Activated B cell treated with CpG ODN at 0.5 μM for 24 hours (primary cell): Measurements from ENCODE around the gene SACS. TPM values are rescaled to one million over a fixed set of nuclear protein-coding genes. Genes with fewer than 3 reads are reported as not detected.

Experiments used
- ATAC-seq: fragments of 200-7000 bp; cut with Tn5 transposase; one replicate; pipeline ENCODE4 v1.10.0; 2021; ENCODE audit warnings: low read depth, mild to moderate bottlenecking, moderate library complexity
- CTCF ChIA-PET: fragments of 350-600 bp; sonication (Branson Sonifier 250); formaldehyde crosslinking; loops from one replicate; lab custom pipeline; 2021; ENCODE audit warnings: antibody characterized with exemption; lab: Charles Lee
- POLR2A ChIA-PET: fragments of 350-600 bp; sonication (Branson Sonifier 250); formaldehyde crosslinking; loops from one replicate; lab custom pipeline; 2021; ENCODE audit warnings: antibody characterized with exemption; lab: Charles Lee
- DNase-seq: peaks from one replicate; pipeline ENCODE4 v3.0.0; 2022
- H3K27ac Mint-ChIP-seq: one replicate; pipeline ENCODE4 v1.8.0; 2020; ENCODE audit warnings: mixed read lengths
- H3K27me3 Mint-ChIP-seq: one replicate; pipeline ENCODE4 v1.8.0; 2021; ENCODE audit warnings: mixed read lengths
- H3K36me3 Mint-ChIP-seq: one replicate; pipeline ENCODE4 v1.8.0; 2021; ENCODE audit warnings: low read depth, mixed read lengths
- H3K4me1 Mint-ChIP-seq: one replicate; pipeline ENCODE4 v1.8.0; 2021; ENCODE audit warnings: mixed read lengths
- H3K4me3 Mint-ChIP-seq: one replicate; pipeline ENCODE4 v1.8.0; 2020; ENCODE audit warnings: mild to moderate bottlenecking, mixed read lengths
- H3K9me3 Mint-ChIP-seq: one replicate; pipeline ENCODE4 v1.8.0; 2020; ENCODE audit warnings: mixed read lengths
- CTCF ChIP-seq: fragments of 200-600 bp; IDR thresholded peaks from one replicate; pipeline ENCODE4 v1.8.0; 2022; ENCODE audit warnings: antibody characterized with exemption, mild to moderate bottlenecking
- intact Hi-C: fragments of 100-400 bp; cut with micrococcal nuclease; formaldehyde crosslinking; loops from one replicate; pipeline ENCODE4 v1.15.1; 2024
- total RNA-seq: library from RNA; stranded (reverse); gene quantifications from 2 replicates; pipeline ENCODE4 v1.2.3, GENCODE V29; 2022

The SACS gene
- total RNA-seq, 1 donor from 2014 or later: 29.3 TPM

- Mint-ChIP-seq H3K9me3 (no peaks in the 10 kb centered on the region), H3K36me3 (no peaks in the 10 kb centered on the region), H3K27ac (no peak overlapping the region), H3K27me3 (no peaks in the 10 kb centered on the region), H3K4me3 (no peak overlapping the region), H3K4me1 (peaks cover 4% of the 10 kb centered on the region)
- DNase-seq: no peak
- ChIA-PET POLR2A (no interaction called here), CTCF (no interaction called here)
- intact Hi-C loops: no loop called here
- ATAC-seq: no peak
- TF ChIP-seq CTCF: no peak
These were observed 108.3 kb downstream of the SACS start for GRCh38 chr13:23325191-23325590.

- no peak for TF ChIP-seq CTCF
- intact Hi-C loops: no loop called here
- H3K4me1 Mint-ChIP-seq: peaks cover 4% of the 10 kb centered on the region
- DNase-seq (no peak), ATAC-seq (no peak)
- POLR2A ChIA-PET: no interaction called here
- H3K27ac Mint-ChIP-seq: no peak overlapping the region
- no peaks in the 10 kb centered on the region for H3K27me3 Mint-ChIP-seq
- no peak overlapping the region for H3K4me3 Mint-ChIP-seq
- H3K9me3 Mint-ChIP-seq: no peaks in the 10 kb centered on the region
- no peaks in the 10 kb centered on the region for H3K36me3 Mint-ChIP-seq
- CTCF ChIA-PET: no interaction called here
These were observed 109.4 kb downstream of the SACS start for GRCh38 chr13:23323946-23324709.

GRCh38 chr13:23322353-23323336, 110.9 kb downstream of the SACS start:
- ATAC-seq (no peak), DNase-seq (no peak)
- no peaks in the 10 kb centered on the region for H3K36me3 Mint-ChIP-seq
- intact Hi-C loops: no loop called here
- H3K4me1 Mint-ChIP-seq: peaks cover 4% of the 10 kb centered on the region
- CTCF ChIA-PET: no interaction called here
- TF ChIP-seq CTCF: no peak
- peaks cover 5% of the 10 kb centered on the region for H3K27me3 Mint-ChIP-seq
- no peaks in the 10 kb centered on the region for H3K9me3 Mint-ChIP-seq
- POLR2A ChIA-PET: no interaction called here
- no peak overlapping the region for H3K27ac Mint-ChIP-seq
- no peak overlapping the region for H3K4me3 Mint-ChIP-seq

- H3K27ac Mint-ChIP-seq: no peak overlapping the region
These were observed 111.8 kb downstream of the SACS start for GRCh38 chr13:23321535-23322241.

More at GRCh38 chr13:23321535-23322241, 111.8 kb downstream of the SACS start:
- ATAC-seq: no peak
- Mint-ChIP-seq H3K27me3 (peaks cover 6% of the 10 kb centered on the region), H3K4me1 (peaks cover 4% of the 10 kb centered on the region), H3K9me3 (no peaks in the 10 kb centered on the region), H3K4me3 (peak overlapping the region; percentile 70), H3K36me3 (no peaks in the 10 kb centered on the region)
- intact Hi-C loops: no loop called here
- ChIA-PET POLR2A (no interaction called here), CTCF (no interaction called here)
- no peak for TF ChIP-seq CTCF
- DNase-seq: no peak
